HG03064 (cell line): Measurements from ENCODE around the gene SIVA1.

Source experiments
- ATAC-seq: cut with Tn5 transposase; IDR thresholded peaks from one replicate; pipeline ENCODE4 v1.9.1; 2021; ENCODE audit warnings: low read depth; ENCODE audit not compliant: unreplicated experiment

Gene SIVA1

DNA sequence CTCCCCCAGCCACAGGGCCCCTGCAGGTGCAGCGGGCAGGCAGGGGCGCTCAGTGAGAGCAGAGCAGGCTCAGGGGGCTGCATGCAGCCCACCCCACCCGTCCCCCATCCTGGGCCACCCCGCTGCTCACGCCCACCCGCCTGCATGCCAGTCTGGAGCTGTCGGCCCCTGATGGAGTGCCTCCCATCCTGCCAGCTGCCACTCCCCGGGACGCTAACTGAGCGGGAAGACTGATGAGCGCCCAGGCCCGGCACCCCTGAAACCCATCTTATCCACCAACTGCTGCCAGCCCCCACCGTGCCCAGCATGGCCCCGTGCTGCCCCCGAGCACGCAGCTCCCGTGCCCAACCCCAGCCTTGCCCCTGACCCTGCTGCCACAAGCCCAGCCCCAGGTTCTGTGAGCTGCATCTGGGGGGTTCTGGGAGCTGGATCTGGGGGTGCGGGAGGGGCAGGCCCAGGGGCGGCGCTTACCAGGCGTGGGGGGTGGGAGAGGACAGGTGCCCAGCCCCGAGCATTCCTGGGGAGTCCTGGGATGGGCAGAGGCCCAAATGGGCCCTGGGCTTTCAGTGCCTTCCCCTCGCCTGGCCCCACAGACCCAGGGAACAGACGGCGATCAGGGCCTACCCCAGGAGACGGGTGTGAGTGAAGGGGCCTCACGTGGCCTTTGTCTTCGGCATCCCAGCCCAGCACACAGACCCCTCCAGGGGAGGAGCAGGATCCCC lies 29.3 kb downstream of the SIVA1 start:
- no peak for ATAC-seq

DNA sequence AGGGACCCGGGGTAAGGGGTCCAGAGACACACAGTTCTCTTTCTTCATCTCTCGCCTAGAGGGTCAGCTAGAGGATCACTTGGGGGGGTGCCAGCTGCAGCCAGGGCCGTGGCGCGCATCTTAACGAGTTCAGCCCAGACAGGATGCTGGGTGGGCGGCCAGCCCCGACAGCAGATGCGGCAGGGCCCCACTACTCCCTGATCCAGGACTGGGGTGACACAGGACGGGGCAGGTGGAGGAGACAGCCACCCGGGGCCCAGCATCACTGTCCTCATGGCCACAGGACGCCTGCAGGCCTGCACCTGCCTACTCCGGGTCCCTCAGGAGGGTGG lies 29.8 kb downstream of the SIVA1 start:
- no peak for ATAC-seq

DNA sequence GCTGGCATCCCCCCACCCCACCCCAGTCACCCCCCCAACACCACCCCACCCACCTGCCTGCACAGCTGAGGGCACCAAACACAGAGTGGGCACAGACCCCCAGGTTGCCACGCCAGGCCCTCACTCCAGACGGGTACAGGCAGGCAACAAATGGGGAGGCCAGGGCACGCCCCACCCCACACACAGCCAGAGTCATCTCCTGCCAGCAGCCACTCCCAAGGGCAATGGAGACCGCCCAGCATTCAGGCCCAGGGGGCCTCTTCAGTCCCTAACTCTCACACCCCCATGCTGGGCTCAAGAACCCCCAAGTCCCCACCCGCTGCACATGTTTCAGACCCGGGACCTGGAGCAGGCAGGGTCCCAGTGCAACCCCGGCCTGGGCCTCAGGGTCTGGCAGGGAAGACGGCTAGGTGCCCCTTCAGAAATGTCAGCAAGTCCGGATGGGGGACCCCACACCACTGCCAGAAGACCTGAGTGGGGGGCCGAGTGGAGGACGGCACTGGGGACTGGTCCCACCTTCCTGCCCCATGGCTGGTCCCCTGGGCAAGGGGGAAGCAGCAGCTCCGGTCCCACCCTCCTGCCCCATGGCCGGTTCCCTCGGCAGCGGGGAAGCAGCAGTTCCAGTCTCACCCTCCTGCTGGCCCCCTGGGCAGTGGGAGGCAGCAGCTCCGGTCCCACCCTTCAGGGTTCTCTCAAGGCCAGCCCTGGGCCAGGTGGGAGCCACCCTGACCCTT lies 30.7 kb downstream of the SIVA1 start:
- no peak for ATAC-seq

DNA sequence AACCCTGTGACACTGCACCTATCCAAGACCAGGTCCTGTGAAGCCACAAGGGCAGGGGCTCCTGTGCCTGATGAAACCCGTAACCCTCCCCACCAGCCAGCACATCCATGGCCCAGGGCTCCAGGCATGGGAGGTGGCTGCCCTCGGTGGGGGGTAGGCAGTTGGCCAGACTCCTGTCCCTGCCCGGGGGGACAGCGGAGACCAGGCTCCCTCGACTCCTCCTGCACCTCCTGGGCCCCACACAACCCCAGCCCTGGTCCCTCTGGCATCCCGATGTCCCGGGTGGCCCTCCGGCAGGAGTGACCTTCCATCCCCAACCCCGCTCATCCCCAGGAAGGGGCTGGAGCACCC lies 31.2 kb downstream of the SIVA1 start:
- no peak for ATAC-seq

DNA sequence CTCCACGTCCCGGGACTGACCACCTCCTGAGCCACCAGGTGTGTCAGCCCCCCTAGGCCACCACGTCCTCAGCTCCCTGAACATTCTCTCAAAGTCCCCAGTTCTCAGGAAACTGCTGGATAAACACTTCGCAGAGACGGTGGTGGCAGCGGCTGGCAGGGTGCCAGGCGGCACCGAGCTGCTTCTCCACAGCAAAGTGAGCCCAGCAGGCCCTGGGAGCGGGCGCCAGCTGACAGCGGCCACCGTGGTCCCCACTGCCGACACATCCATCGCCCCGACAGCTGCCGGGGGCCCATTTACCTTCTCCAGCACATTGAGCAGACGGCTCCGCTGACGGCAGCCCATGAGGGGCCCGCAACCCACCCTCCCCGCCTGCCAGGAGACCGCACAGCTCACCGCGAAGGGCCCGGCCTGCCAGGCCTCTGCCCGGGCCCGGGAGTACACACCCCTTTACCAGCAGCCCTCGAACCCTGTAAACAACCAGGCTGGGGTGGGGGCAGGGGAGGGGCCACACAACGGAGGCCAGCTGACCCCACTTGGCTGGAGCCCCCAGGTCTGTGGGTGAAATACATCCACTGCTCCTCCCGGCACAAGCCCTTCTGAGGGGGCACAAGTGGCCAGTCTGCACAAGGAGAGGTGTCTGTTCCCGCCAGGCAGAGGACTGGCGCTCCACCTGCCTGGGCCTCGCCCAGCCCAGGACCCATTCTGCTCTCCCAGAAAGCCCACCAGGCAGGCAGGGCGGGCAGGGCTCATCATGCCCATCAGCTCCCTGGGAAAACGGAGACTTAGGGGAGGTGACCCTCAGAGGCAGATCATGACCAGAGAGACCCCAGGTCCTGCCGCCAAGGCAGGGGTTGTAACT lies 32.1 kb downstream of the SIVA1 start:
- ATAC-seq = no peak

DNA sequence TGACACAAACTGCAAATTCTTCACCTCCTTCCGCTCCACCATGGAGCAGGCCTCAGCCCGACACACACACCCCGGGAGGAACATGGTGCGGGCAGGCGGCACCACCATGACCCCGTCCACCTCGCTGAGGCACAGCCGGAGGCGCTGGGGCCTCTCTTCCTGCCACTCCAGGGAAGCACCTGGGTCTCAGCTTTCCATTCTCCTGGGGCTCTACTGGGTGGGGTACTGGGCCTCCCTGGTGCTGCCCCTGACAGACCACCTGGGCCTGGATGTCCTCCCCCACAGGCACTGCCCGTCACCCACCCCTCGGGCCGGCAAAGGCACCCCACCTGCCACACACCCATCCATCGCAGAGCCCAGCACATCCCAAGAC lies 32.7 kb downstream of the SIVA1 start:
- no peak for ATAC-seq

DNA sequence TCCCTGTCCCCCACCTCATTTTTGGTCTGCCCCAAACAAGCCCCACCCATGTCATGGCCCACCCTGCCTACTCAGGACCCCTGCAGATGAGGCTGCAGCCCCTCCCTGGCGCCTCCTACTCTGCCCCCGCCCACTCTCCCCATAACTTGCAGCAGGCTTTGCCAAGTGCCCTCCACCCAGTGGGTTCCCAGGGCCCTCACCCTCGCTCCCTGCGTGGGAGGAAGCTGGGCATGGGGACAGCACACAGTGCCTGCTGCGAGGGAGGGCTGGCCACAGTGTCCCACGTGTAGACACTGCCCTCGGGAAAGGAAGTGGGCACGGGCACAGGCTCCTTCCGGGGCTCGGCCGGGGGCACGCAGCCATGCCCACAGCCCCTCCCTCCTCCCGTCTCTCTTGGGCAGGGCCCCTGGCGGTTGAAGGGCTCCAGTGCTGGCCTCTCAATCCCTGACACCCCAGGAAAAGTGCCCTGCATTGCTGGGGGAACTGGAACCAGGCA lies 33.2 kb downstream of the SIVA1 start:
- no peak for ATAC-seq

DNA sequence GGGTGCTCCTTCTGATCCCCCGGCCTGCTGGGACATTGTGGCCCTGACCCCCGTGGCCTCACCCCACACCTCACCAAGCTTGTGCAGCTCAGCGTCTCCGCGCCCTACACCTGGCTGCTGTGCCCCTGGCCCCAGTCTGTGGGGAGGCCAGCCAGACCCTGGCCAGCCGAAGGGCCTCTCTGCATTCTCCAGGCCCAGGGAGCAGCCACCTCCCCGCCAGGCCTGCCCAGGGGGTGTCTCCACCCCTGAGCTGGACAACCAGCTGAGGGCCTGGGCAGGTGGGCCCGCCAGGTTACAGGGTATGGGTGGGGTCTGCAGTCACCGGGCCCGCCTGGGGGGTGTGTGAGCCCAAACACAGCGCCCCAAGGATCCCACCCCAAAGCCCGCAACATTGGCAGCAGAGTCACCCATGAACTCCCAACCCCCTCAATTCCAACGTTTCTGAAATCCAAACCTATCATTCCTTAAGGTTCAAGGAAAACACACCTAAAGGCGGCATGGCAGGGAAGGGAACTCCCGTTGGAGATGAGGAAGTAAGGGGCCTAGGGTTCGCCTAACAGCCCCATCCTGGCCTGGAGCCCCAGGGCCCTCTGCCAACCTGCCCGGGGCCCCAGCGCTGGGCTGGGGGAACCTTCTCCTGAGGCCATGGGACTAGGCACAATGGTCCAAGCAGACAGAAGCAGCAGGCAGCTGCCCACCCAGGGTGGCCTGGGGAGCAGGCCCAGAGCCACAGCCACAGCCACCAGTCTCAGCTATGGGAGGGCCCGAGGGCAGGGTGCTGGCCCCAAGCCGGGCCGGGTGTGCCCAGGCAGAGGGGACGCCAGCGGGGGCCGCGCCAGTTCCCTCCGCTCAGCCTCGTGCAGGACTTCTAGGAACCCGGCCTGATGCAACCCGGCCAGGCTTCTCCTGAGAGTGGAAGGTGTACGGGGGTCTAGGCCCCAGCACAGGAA lies 34.1 kb downstream of the SIVA1 start:
- ATAC-seq = no peak

DNA sequence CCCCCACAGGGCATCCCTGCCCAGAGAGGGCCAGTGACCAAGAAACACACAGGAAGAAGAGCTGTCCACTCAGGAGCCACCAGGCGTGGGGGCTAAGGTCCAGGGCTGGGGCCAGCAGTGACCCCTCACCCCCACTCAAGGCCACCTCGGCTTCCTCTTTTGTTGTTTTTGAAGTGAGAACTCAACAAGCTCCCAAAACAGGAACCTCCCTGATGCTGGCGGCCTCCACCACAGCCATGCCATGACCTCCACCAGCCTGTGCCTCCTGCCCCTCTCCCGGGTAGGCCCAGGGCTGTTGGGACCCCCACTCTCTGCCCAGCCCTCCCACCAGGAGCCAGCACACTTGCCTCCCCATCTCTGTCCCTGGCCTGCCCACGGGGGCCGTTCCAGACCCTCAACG lies 34.8 kb downstream of the SIVA1 start:
- ATAC-seq = no peak

DNA sequence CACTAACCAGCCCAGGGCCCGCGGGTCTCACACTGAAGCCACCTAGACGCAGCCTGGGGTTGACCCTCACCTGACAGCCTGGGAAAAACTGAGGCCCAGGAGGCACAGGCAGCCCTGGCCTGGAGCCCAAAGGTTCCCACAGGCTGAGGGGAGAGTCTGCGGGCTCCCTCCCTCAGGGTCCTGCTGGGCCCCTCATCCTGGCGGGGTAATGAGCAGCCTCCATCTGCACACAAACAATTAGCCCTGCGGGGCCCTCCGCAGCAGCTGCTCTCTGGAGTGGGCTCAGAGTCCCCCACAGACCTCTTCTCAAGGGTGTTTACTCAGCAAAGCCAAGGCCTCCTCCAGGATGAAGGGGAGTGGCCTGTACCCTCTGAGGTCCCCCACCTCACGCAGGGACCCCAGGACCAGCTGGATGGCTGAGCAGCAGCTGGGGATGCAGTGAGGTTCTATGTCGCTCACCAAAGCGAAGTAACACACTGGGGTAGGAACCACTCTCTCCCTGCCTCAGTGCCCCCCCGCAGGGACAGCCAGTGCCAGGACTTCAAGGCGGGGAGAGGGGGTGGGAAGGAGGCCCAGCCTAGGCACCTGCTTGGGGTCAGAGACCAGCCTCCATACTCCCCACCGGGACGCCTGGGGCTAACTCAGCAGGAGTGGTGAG lies 35.3 kb downstream of the SIVA1 start:
- ATAC-seq = no peak

DNA sequence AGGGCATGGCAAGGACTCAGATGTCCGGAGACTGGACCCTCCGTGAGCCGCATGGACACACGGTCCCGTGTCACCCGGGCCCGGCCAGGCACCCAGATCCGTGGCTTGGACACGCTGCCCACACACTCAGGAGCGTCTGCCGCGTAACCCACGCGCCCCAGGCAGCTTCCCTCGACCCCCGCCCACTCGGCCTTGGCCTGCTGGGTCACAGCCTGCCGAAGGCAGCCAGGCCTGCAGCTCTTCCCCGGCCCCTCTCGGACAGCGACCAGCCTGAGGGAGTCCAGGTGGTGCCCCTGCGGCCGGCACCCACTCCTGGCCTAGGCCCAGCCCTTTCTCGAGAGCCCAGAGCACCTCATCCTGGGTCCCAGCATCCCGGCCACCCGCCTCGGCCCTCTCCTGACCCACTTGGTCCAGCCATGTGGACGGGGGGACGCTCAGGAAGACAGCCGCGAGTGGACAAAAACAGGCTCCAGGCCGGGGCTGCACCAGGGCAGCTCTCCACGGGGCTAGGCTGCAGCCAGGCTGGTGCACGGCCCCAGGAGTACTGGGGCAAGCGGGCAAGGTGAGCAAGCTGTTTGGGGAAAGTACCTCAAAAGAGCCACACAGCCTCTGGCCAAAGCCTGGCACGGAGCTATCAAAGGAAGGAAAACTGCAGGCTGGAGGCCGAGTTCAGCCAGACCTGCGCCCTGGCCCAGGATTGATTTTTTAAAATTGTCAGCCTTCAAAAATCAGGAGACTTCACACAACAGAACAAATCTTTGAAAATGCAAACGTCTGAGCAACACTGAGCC lies 36.1 kb downstream of the SIVA1 start:
- ATAC-seq = no peak

DNA sequence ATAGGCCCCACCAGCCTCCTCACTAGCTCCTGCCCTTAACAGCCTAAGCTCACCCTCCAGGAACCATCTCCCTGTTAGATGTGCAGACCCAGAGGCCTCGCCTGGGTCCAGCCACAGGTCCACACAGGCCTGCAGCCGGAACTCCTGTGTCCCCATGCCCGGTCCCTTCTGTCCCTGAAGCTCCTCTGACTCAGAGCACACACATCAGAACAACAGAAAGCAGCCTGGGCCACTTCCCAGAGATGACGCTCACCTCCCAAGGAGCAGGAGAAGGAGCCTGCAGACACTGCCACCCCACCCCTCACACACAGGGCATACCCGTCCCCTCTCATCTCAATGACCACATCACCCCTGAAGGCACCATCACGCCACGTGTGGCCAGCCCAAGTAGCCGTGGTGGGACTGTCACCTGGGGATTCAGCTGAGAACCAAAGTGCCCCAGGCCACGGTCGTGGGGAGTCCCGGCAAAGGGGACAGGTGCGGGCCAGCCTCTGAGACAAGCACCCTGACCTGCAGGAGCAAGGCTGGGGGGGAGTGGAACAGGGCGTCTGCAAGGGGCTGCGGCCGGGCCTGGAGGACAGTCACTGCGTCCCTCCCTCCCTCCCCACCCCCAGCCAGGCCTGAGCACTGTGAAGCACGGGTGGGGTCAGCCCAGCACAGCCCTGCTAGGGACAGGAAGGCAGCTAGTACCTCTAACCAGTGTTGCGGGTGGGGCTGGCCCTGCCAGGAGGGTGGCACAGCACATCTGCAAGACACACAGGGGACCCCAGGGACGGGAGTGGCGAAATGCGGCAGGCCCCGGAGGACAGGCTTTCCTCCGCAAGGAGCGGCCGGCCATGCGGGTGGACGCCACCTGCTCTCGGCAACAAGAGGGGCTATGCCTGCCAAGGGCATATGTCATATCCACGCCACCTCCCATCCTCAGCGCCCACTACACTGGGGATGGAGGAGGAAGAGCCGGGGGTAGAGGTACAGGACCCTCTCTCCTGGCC lies 37.1 kb downstream of the SIVA1 start:
- ATAC-seq = no peak

DNA sequence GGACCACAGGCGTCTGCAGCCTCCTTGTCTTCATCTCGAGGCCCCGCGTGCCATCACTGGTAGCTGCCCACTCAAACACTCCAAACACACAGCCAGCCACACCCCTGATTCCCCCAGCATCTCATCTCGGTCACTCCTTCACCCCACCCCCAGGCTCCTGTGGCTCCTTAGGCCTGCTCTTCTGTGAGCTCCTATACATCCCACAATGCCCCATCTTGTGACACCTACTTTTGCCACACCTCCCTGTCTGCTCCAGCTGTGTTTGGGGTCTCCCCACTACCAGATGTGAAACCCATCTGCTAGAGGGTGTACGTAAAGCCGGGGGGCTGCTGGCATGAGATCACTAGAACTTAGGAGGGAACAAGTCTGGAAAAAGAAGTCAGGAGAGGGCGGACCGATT lies 38.5 kb downstream of the SIVA1 start:
- no peak for ATAC-seq

DNA sequence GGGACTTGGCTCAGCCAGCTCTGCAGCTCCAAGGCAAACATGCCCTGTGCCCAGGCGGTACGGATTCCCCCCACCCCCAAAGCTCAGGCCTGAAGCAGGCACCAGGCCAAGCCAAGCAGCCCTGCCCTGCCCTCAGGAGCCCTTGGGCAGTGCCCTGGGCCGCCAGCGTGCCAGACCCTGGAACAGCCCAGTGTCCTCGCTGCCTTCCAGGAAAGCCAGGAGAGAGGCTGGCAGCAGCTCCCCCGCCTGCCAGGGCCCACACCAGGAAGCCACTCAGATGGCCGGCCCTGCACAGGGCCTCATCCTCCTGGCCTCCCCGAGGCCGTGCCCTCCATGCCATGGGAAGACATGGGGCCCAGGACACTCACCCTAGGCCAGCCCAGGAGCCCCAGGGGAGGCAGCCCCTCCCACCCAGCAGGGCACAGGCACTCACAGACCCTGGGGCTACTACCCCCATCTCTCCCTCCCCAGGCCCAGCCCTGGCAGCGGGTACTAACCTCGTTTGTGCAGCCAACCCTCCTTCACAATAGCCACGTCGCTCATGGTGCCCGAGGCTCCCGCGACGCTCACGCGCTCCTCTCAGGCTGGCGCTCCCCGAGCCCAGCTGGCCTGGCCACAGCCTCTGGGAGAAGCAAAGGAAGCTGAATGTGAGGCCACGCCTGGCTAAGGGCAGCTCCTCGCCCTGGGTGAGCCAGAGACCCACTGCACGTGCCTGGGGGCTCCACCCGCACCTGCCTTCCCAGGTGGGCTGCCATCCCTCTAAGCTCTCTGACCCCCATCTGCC lies 39.3 kb downstream of the SIVA1 start:
- no peak for ATAC-seq

DNA sequence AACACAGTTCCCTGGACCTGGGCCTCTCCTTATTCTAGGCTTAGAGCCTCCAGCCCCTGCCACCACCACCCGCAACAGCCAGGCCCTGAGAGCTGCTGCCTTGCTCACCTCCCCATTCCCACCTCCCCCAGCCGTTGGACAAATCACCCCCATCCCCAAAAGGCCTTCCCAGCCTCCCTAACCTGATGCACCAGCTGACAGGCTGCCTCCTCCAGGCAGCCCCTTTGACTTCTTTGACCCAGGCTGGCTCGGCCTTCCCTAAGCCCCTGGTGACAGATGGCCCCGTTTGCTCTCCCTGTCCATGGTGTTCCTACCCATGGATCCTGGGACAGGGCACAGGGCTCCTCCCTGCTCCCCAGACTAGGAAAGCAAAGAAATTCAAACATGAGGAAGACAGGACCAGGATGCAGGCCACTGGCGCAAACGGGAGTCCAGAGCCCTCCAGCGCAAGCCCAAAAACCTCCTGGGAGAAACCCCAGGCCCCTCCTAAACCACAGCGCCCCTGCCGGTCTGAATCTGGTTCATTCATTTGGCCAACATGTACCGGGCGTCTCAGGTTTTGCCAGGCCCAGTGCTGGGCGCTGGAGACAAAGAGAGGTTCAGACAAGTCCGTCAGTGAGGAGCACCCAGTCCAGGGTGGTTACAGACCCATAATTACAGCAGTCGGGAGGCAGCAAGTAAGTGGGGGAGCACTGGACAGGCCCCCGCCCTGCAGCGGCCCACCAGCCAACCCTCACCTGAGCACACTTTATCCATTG lies 40.2 kb downstream of the SIVA1 start:
- ATAC-seq = no peak

DNA sequence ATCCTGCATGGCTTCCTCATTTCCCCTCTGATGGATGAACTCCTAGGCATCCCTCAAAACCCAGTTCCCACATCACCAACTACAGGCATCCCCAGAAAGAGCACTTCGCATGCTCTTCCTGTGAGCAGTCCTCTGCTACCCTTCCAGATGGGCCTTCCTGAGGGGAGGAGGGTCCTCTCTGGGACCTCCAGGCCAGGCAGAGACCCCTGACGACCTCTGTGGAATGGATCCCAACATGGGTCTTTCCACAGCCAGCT lies 40.7 kb downstream of the SIVA1 start:
- ATAC-seq = no peak

DNA sequence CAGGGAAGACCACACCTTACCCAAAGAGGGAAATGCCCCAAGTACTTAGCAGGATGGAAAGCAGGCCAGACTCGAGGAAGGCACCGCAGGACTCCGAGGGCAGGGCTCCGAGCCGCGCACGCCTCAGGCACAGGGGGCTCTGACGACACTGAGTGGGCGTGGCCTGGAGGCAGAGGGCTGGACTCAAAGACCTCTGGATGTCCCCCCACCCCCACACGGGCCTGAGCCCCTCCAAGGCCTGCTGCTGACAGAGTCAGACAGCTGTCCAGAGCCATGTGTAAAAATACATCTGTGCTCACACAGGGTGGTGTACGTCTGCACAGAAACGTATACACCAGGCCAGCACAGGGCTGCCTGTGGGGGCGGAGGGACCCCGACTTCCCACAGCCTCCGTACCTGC lies 41.2 kb downstream of the SIVA1 start:
- ATAC-seq = no peak
